Endothelial cell of umbilical vein (primary cell): Measurements from ENCODE around the gene MNAT1. TPM values are rescaled to one million over a fixed set of nuclear protein-coding genes. Genes with fewer than 3 reads are reported as not detected.

Experiments
- BruUV-seq: library from RNA; stranded (reverse); fragments of 400-500 nt; replicated peaks from 2 replicates; lab custom pipeline; 2021; lab: Mats Ljungman, UMichigan
- CTCF ChIA-PET: fragments of 300-600, 350-600 bp; sonication (Branson Sonifier 250); formaldehyde crosslinking; loops from one replicate; lab custom pipeline; 2021; ENCODE audit warnings: antibody characterized with exemption, inconsistent platforms; lab: Charles Lee
- POLR2A ChIA-PET: fragments of 300-600, 350-600 bp; sonication (Branson Sonifier 250); formaldehyde crosslinking; loops from one replicate; lab custom pipeline; 2021; ENCODE audit warnings: antibody characterized with exemption, inconsistent platforms; lab: Charles Lee
- DNase-seq: peaks from one replicate; pipeline ENCODE4 v3.0.0-alpha.2; 2011; ENCODE audit warnings: low read depth, low spot score
- FAIRE-seq: peaks from 2 replicates; lab custom pipeline; 2011; peaks lifted over from hg19 to GRCh38; lab: Jason Lieb, UNC
- H2AFZ ChIP-seq: 2 replicates; pipeline ENCODE4 v1.6.0; 2012; ENCODE audit warnings: low read depth, low read length, control low read depth, inconsistent platforms
- H3K27ac ChIP-seq: 2 replicates; pipeline ENCODE4 v1.5.1; 2011; ENCODE audit warnings: low read depth, mild to moderate bottlenecking, control low read depth, low read length, moderate library complexity; ENCODE audit not compliant: insufficient read depth
- H3K27me3 ChIP-seq, 2 experiments: 2 replicates each; pipeline versions ENCODE4 v1.6.0 to v1.6.1; 2011; ENCODE audit warnings: low read length in 2 of 2, mixed read lengths in 1 of 2; ENCODE audit not compliant: control insufficient read depth in 2 of 2, insufficient read depth in 2 of 2
- H3K36me3 ChIP-seq, 2 experiments: 2 replicates in 1 of 2; 3 replicates in 1 of 2; pipeline ENCODE4 v1.5.1; 2011; ENCODE audit warnings: low read length in 2 of 2, mild to moderate bottlenecking in 1 of 2, moderate library complexity in 1 of 2; ENCODE audit not compliant: control insufficient read depth in 2 of 2, insufficient read depth in 2 of 2; ENCODE audit errors: extremely low read depth in 1 of 2
- H3K4me1 ChIP-seq: 3 replicates; pipeline ENCODE4 v1.5.1; 2011; ENCODE audit warnings: mild to moderate bottlenecking, low read length; ENCODE audit not compliant: control insufficient read depth, insufficient read depth; ENCODE audit errors: extremely low read depth
- H3K4me2 ChIP-seq: 2 replicates; pipeline ENCODE4 v1.6.1; 2011; ENCODE audit warnings: low read length, control low read depth, mixed read lengths; ENCODE audit not compliant: insufficient read depth
- H3K4me3 ChIP-seq, 3 experiments: fragments of 200-600 bp in 1 of 3; sonication (generic), shearing (Covaris generic) in 1 of 3; replicated peaks in 1 of 3; 2 replicates each; pipeline ENCODE4 v1.5.1; 2011 to 2016; ENCODE audit warnings: control low read depth in 3 of 3, low read length in 3 of 3, mild to moderate bottlenecking in 2 of 3, inconsistent platforms in 1 of 3, low read depth in 1 of 3, moderate library complexity in 1 of 3; ENCODE audit not compliant: insufficient read depth in 1 of 3
- H3K79me2 ChIP-seq: 2 replicates; pipeline ENCODE4 v1.6.0; 2012; ENCODE audit warnings: low read length, inconsistent platforms; ENCODE audit not compliant: control insufficient read depth, insufficient read depth
- H3K9ac ChIP-seq: replicated peaks from 2 replicates; pipeline ENCODE3; 2011; ENCODE audit warnings: low read length, control low read depth; ENCODE audit not compliant: insufficient read depth; ENCODE audit errors: extremely low read depth
- H3K9me1 ChIP-seq: replicated peaks from 3 replicates; pipeline ENCODE4 v1.6.0; 2011; ENCODE audit warnings: mild to moderate bottlenecking, low read length; ENCODE audit not compliant: control insufficient read depth, insufficient read depth; ENCODE audit errors: extremely low read depth
- H3K9me3 ChIP-seq: replicated peaks from 2 replicates; pipeline ENCODE4 v1.5.1; 2012; ENCODE audit warnings: low read length, inconsistent platforms; ENCODE audit not compliant: control insufficient read depth, insufficient read depth
- H4K20me1 ChIP-seq: replicated peaks from 2 replicates; pipeline ENCODE3; 2011; ENCODE audit warnings: mild to moderate bottlenecking, low read length; ENCODE audit not compliant: control insufficient read depth, insufficient read depth; ENCODE audit errors: extremely low read depth
- EZH2 ChIP-seq: IDR thresholded peaks from 2 replicates; pipeline ENCODE4 v1.6.1; 2012; ENCODE audit warnings: borderline replicate concordance, low read depth, mild to moderate bottlenecking, moderate library complexity, low read length, inconsistent platforms; ENCODE audit not compliant: severe bottlenecking
- FOS ChIP-seq: IDR thresholded peaks from 2 replicates; pipeline ENCODE4 v1.6.1; 2011; ENCODE audit warnings: mild to moderate bottlenecking, low read length, moderate library complexity, borderline replicate concordance; ENCODE audit not compliant: insufficient read depth
- GATA2 ChIP-seq: IDR thresholded peaks from 2 replicates; pipeline ENCODE4 v1.7.0; 2011; ENCODE audit warnings: low read depth, mild to moderate bottlenecking, moderate library complexity, mixed read lengths, low read length; ENCODE audit not compliant: insufficient read length, insufficient read depth
- JUN ChIP-seq: IDR thresholded peaks from 2 replicates; pipeline ENCODE4 v1.6.1; 2011; ENCODE audit warnings: borderline replicate concordance, low read depth; ENCODE audit not compliant: insufficient read length, insufficient read depth
- MYC ChIP-seq: IDR thresholded peaks from one replicate; pipeline ENCODE4 v1.6.1; 2011; ENCODE audit warnings: mild to moderate bottlenecking, low read depth, low read length
- POLR2A ChIP-seq: IDR thresholded peaks from 2 replicates; pipeline ENCODE4 v1.6.1; 2012; ENCODE audit warnings: low read depth, mild to moderate bottlenecking, control low read depth, low read length
- POLR2AphosphoS5 ChIP-seq: IDR thresholded peaks from 2 replicates; pipeline ENCODE4 v1.6.1; 2012; ENCODE audit warnings: low read depth, mild to moderate bottlenecking, control low read depth, low read length, moderate library complexity; ENCODE audit not compliant: insufficient read depth
- dilution Hi-C: fragments of 300-500 bp; cut with MboI; formaldehyde crosslinking; loops from one replicate; pipeline ENCODE4 v1.15.0; 2019; ENCODE audit warnings: low sequenced_read_pairs; ENCODE audit not compliant: extremely low pct_ligation_motif_present
- intact Hi-C: fragments of 100-400 bp; cut with micrococcal nuclease; formaldehyde crosslinking; loops from one replicate; pipeline ENCODE4 v1.10.0; 2022
- polyA plus RNA-seq, 4 experiments: library from polyadenylated mRNA; depleted of rRNA in 3 of 4; stranded (reverse) in 3 of 4; unstranded in 1 of 4; fragments of >200 nt; gene quantifications; 2 replicates each; pipeline versions ENCODE4 v1.2.1 to v1.2.3, GENCODE V29; 2011 to 2012; ENCODE audit warnings: missing spikeins in 1 of 4
- total RNA-seq: library from RNA; stranded (reverse); gene quantifications from 2 replicates; pipeline ENCODE4 v1.2.3, GENCODE V29; 2021
- TF ChIP-seq, protein P1 (sequence below), 2 donors: IDR thresholded peaks; 1 replicate in 1 of 2; 2 replicates in 1 of 2; pipeline ENCODE4 v1.5.1; 2011; ENCODE audit warnings: low read length in 2 of 2, mild to moderate bottlenecking in 2 of 2, moderate library complexity in 2 of 2, control low read depth in 1 of 2, inconsistent platforms in 1 of 2, low read depth in 1 of 2; ENCODE audit not compliant: insufficient read depth in 1 of 2; ENCODE audit errors: extremely low read depth in 1 of 2
- TF ChIP-seq, protein P2 (sequence below): IDR thresholded peaks from 2 replicates; pipeline ENCODE4 v1.6.1; 2011; ENCODE audit not compliant: insufficient read depth, insufficient read length

Gene MNAT1
- total and polyA plus RNA-seq, 2 donors (not counting 3 experiments of a cell fraction or from before 2014, with no cell fraction given), result 35.7 to 55.7 TPM

- H3K4me1 ChIP-seq, result no peaks in the 10 kb centered on the region
- no peak overlapping the region for H2AFZ ChIP-seq
- no peaks in the 10 kb centered on the region for H4K20me1 ChIP-seq
- no peaks in the 10 kb centered on the region for H3K9me1 ChIP-seq
- H3K27me3 ChIP-seq, result no peaks in the 10 kb centered on the region
- intact Hi-C loops (no loop called here), dilution Hi-C loops (no loop called here)
- H3K4me3 ChIP-seq, result no peak overlapping the region
- ChIA-PET POLR2A (no interaction called here), CTCF (interaction anchor here (1.3 kb wide), 1 partner anchor 160 kb away, joined by 3 read pairs; no protein-coding TSS in a partner anchor)
- FAIRE-seq (no peak), DNase-seq (no peak)
- no peak overlapping the region for H3K27ac ChIP-seq
- H3K9ac ChIP-seq, result no peak overlapping the region
- no peaks in the 10 kb centered on the region for H3K9me3 ChIP-seq
- no TSS peak for BruUV-seq
- no peak overlapping the region for H3K4me2 ChIP-seq
- no peaks in the 10 kb centered on the region for H3K79me2 ChIP-seq
- TF ChIP-seq POLR2AphosphoS5 (no peak), JUN (no peak), POLR2A (no peak), MYC (no peak), EZH2 (no peak), FOS (no peak), GATA2 (no peak)
- TF ChIP-seq, protein P1, sequence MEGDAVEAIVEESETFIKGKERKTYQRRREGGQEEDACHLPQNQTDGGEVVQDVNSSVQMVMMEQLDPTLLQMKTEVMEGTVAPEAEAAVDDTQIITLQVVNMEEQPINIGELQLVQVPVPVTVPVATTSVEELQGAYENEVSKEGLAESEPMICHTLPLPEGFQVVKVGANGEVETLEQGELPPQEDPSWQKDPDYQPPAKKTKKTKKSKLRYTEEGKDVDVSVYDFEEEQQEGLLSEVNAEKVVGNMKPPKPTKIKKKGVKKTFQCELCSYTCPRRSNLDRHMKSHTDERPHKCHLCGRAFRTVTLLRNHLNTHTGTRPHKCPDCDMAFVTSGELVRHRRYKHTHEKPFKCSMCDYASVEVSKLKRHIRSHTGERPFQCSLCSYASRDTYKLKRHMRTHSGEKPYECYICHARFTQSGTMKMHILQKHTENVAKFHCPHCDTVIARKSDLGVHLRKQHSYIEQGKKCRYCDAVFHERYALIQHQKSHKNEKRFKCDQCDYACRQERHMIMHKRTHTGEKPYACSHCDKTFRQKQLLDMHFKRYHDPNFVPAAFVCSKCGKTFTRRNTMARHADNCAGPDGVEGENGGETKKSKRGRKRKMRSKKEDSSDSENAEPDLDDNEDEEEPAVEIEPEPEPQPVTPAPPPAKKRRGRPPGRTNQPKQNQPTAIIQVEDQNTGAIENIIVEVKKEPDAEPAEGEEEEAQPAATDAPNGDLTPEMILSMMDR (IDR thresholded peaks at IDR 0.05; ENCODE audit: extremely low read depth in 1 of 2, insufficient read depth in 1 of 2, low read depth in 1 of 2, low read length in 2 of 2), result no peak
- TF ChIP-seq, protein P2, sequence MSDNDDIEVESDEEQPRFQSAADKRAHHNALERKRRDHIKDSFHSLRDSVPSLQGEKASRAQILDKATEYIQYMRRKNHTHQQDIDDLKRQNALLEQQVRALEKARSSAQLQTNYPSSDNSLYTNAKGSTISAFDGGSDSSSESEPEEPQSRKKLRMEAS, result no peak
- no peaks in the 10 kb centered on the region for H3K36me3 ChIP-seq
Observed at GRCh38 chr14:60865378-60866127, 131.0 kb downstream of the MNAT1 start.
